ENCODE measurements around the gene TMEM62. TPM values are rescaled to one million over a fixed set of nuclear protein-coding genes. Genes with fewer than 3 reads are reported as not detected.

The TMEM62 gene
- total RNA-seq, 2 experiments from 2014 or later: 24.2 to 27.4 TPM

GRCh38 chr15:43187544-43188155 is 54.3 kb downstream of the TMEM62 start:
- Histone ChIP-seq H3K4me3 (ENCODE audit: low read depth, low read length, poor library complexity, severe bottlenecking) (peak overlapping the region; percentile 86), H3K4me2 (ENCODE audit: low read length) (peak overlapping the region; percentile 77; the same call in 1 of the 2 replicates), H3K9me2 (ENCODE audit: insufficient read depth, low read length) (no peaks in the 10 kb centered on the region), H3K79me2 (ENCODE audit: insufficient read depth, low read depth, low read length) (peaks cover 18% of the 10 kb centered on the region; the same call in 1 of the 2 replicates), H3K36me3 (ENCODE audit: insufficient read depth, low read length) (peaks cover 49% of the 10 kb centered on the region), H3K4me1 (ENCODE audit: insufficient read depth, low read length, poor library complexity, severe bottlenecking) (peaks cover 13% of the 10 kb centered on the region), H2AFZ (ENCODE audit: low read length) (no peak overlapping the region), H3K9me3 (ENCODE audit: low read length) (no peaks in the 10 kb centered on the region), H3K27ac (ENCODE audit: low read depth, low read length, poor library complexity, severe bottlenecking) (no peak overlapping the region), H4K20me1 (ENCODE audit: insufficient read depth, low read length) (no peaks in the 10 kb centered on the region)
- no TSS peak for BruUV-seq (replicated peaks)
- peak; percentile 70 for DNase-seq (ENCODE audit: low spot score)
- POLR2A ChIA-PET: interaction anchor here (0.7 kb wide), 1 partner anchor 935 kb away, joined by 5 read pairs; no protein-coding TSS in a partner anchor
- intact Hi-C loops (cut with micrococcal nuclease; ENCODE audit: unreplicated experiment): no loop called here
- TF ChIP-seq EZH2phosphoT487 (IDR thresholded peaks at IDR 0.05; ENCODE audit: borderline replicate concordance, low read depth, low read length): no peak
- TF ChIP-seq CTCF (conservative IDR thresholded peaks at IDR 0.05; ENCODE audit: low read length): peak; percentile 82
- CTCF ChIA-PET (ENCODE audit: unreplicated experiment): no interaction called here

- H3K9me2 ChIP-seq (ENCODE audit: insufficient read depth, low read length): no peaks in the 10 kb centered on the region
- no TSS peak for BruUV-seq (replicated peaks)
- peaks cover 13% of the 10 kb centered on the region for H3K4me1 ChIP-seq (ENCODE audit: insufficient read depth, low read length, poor library complexity, severe bottlenecking)
- H2AFZ ChIP-seq (ENCODE audit: low read length): no peak overlapping the region
- H3K79me2 ChIP-seq (ENCODE audit: insufficient read depth, low read depth, low read length): peaks cover 18% of the 10 kb centered on the region; the same call in 1 of the 2 replicates
- ChIA-PET POLR2A (no interaction called here), CTCF (ENCODE audit: unreplicated experiment) (no interaction called here)
- H3K27ac ChIP-seq (ENCODE audit: low read depth, low read length, poor library complexity, severe bottlenecking): no peak overlapping the region
- DNase-seq (ENCODE audit: low spot score): no peak
- H3K36me3 ChIP-seq (ENCODE audit: insufficient read depth, low read length): peaks cover 58% of the 10 kb centered on the region
- no peak overlapping the region for H3K4me3 ChIP-seq (ENCODE audit: low read depth, low read length, poor library complexity, severe bottlenecking)
- no peak for TF ChIP-seq EZH2phosphoT487 (IDR thresholded peaks at IDR 0.05; ENCODE audit: borderline replicate concordance, low read depth, low read length)
- TF ChIP-seq CTCF (conservative IDR thresholded peaks at IDR 0.05; ENCODE audit: low read length): no peak
- H4K20me1 ChIP-seq (ENCODE audit: insufficient read depth, low read length): no peaks in the 10 kb centered on the region
- intact Hi-C loops (cut with micrococcal nuclease; ENCODE audit: unreplicated experiment): no loop called here
- H3K4me2 ChIP-seq (ENCODE audit: low read length): no peak overlapping the region
- no peaks in the 10 kb centered on the region for H3K9me3 ChIP-seq (ENCODE audit: low read length)
Observed at GRCh38 chr15:43189296-43189695, 55.9 kb downstream of the TMEM62 start.

GRCh38 chr15:43190178-43190577 is 56.8 kb downstream of the TMEM62 start:
- DNase-seq (ENCODE audit: low spot score): no peak
- no peak for TF ChIP-seq EZH2phosphoT487 (IDR thresholded peaks at IDR 0.05; ENCODE audit: borderline replicate concordance, low read depth, low read length)
- TF ChIP-seq CTCF (conservative IDR thresholded peaks at IDR 0.05; ENCODE audit: low read length): no peak
- peaks cover 13% of the 10 kb centered on the region for H3K4me1 ChIP-seq (ENCODE audit: insufficient read depth, low read length, poor library complexity, severe bottlenecking)
- H3K4me3 ChIP-seq (ENCODE audit: low read depth, low read length, poor library complexity, severe bottlenecking): no peak overlapping the region
- peaks cover 18% of the 10 kb centered on the region; the same call in 1 of the 2 replicates for H3K79me2 ChIP-seq (ENCODE audit: insufficient read depth, low read depth, low read length)
- POLR2A ChIA-PET: interaction anchor here (0.9 to 1.1 kb wide), 2 partner anchors 95 to 173 kb away, joined by 3 read pairs; no protein-coding TSS in a partner anchor
- intact Hi-C loops (cut with micrococcal nuclease; ENCODE audit: unreplicated experiment): no loop called here
- H3K4me2 ChIP-seq (ENCODE audit: low read length): no peak overlapping the region
- H3K9me2 ChIP-seq (ENCODE audit: insufficient read depth, low read length): no peaks in the 10 kb centered on the region
- H2AFZ ChIP-seq (ENCODE audit: low read length): no peak overlapping the region
- no peak overlapping the region for H3K27ac ChIP-seq (ENCODE audit: low read depth, low read length, poor library complexity, severe bottlenecking)
- no peaks in the 10 kb centered on the region for H3K9me3 ChIP-seq (ENCODE audit: low read length)
- H3K36me3 ChIP-seq (ENCODE audit: insufficient read depth, low read length): peaks cover 63% of the 10 kb centered on the region
- CTCF ChIA-PET (ENCODE audit: unreplicated experiment): no interaction called here
- H4K20me1 ChIP-seq (ENCODE audit: insufficient read depth, low read length): no peaks in the 10 kb centered on the region
- no TSS peak for BruUV-seq (replicated peaks)
